HG02642 (cell line): ENCODE results near the gene IFT80.
A peak's percentile ranks its signal among the peaks of the same experiment; 100 is the strongest.

ENCODE experiments used
- ATAC-seq: cut with Tn5 transposase; IDR thresholded peaks from one replicate; pipeline ENCODE4 v1.9.1; 2021; ENCODE audit warnings: mild to moderate bottlenecking; ENCODE audit not compliant: unreplicated experiment, poor library complexity

Gene IFT80

DNA sequence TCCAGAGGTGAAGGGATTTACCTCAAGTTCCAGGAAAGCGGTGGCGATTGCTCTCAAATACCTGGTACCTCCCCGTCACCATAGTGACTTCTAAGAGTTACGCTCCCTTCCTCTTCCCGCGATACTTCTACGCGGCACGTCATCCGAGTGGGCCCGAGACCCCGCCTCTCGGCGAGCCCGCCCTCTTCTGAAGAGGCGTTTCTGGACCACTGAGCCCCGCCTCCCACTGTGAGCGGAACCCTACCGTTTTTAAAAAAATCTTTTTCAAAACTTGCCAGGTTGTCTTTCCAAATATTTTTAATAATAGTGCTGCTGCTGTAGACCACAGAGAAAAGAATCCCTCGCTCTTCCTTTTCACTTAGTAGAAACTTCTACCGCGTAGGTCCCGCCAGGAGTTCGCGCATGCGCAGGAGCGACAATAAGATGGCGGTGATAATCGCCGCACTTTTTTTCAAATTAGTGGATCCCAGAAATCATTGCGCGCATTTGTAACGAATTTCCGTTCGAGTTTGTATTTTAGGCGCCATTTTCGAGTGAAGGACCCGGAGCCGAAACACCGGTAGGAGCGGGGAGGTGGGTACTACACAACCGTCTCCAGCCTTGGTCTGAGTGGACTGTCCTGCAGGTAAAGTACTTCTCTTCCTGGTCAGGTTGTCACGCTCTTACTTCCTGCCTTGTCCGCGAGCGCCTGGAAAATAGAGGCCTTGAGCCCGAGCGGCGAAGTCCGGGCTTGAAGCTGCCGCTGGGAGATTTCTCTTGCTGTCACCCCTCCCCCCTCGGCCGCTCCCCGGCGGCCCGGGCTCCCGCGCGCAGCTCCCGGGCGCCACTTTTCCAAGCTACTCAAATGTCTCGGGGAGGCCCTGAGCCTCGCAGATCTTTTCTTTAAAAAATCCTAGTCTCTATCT lies at the start of gene IFT80, which contains the start of gene SMC4:
Gene IFT80, minus strand, starts transcription at position 101 of the 905 bp plus-strand sequence. CDS start 14,625 bp downstream, outside the sequence.
Gene SMC4, plus strand, starts transcription at position 526 of the 905 bp plus-strand sequence. CDS start 1,177 bp downstream, outside the sequence.
- peak; percentile 93 for ATAC-seq

DNA sequence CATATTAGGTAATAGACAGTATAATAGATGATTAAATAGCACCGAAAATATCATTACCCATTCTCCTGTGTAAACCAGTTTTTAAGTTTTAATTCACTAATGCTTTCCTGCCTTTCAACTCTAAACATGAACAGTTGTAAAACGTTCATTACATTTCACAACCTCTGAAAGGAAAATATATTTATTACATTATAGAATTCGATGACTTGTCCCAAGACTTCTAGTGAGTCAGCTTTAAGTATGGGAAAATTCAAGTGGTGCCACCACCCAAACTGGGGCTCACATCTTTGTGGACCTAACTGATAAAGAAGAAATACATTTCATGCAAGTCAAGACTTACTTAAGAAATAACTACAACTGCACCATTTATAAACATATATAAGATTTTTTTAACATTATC lies 48.5 kb upstream of the IFT80 start:
- no peak for ATAC-seq

DNA sequence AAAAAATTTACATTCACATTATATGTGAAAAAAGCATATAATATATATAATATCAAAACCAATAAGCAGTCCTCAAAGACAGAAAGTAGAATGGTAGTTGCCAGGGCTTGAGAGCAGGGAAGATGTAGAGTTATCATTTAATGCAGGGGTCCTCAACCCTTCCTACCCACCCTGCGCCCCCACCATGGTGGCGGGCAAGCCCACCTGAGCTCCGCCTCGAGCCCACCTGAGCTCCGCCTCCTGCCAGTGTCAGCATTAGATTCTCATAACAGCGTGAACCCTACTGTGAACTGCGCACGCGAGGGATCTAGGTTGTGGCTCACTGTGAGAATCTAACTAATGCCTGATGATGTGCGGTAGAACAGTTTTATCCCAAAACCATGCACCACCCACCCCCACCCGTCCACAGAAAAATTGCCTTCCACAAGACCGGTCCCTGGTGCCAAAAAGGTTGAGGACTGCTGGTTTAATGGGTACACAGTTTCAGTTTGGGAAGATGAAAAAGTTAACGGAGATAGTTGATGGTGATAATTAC lies 47.6 kb upstream of the IFT80 start:
- ATAC-seq: no peak

DNA sequence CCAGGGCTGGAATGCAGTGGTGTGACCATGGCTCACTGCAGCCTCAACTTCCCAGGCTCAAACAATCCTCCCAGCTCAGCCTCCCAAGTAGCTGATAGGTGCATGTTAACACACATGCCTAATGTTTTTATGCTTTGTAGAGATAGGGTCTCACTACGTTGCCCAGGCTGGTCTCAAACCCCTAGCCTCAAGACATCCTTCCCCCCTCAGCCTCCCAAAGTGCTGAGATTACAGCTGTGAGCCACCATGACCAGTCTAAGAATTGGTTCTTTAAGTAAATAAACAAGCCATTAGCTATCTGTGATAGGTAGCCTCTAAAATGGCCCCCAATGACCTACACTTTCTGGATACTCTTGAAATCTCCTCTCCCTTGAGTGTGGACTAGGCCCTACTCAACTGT lies 46.8 kb upstream of the IFT80 start:
- no peak for ATAC-seq

DNA sequence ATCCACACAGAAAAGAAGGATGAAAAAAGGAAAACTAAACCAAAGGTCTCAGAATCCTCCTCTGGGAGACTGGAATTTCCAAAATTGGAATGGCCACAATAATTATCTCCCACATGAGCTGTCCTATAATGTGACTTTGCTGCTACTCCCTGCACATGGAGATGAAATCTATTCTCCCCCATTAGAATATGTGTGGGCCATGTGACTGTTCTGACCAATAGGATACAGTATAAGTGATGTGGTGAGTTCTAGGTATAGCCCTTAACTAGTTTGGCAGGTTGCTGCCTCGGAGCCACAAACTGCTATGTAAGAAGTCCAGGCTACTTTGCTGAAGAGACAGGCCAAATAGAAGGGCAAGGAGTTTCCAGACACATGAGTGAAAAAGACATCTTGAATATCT lies 45.4 kb upstream of the IFT80 start:
- no peak for ATAC-seq

DNA sequence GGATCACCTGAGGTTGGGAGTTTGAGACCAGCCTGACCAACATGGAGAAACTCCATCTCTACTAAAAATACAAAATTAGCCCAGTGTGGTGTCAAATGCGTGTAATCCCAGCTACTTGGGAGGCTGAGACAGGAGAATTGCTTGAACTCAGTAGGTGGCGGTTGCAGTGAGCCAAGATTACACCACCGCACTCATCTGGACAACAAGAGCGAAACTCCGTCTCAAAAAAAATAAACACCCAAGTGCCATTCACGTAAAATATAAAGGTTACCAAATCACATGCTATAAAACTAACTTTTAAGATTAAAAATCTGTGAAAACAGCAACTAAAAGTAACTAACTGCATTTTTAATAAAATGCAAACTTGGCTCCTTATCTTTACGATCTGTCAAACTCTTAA lies 41.7 kb upstream of the IFT80 start:
- ATAC-seq: no peak

DNA sequence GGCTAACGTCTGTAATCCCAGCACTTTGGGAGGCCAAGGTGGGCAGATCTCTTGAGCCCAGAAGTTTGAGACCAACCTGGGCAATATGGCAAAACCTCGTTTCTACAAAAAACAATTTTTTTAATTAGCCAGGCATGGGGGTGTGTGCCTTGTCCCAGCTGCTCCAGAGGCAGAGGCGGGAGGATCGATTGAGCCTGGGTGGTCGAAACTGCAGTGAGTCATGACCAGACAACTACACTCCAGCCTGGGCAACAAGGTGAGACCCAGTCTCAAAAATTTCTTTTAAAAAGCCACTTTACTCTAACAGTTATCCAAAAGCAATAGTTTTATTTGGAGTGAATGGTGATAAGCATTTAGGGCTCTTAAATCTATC lies 38.0 kb upstream of the IFT80 start:
- no peak for ATAC-seq

DNA sequence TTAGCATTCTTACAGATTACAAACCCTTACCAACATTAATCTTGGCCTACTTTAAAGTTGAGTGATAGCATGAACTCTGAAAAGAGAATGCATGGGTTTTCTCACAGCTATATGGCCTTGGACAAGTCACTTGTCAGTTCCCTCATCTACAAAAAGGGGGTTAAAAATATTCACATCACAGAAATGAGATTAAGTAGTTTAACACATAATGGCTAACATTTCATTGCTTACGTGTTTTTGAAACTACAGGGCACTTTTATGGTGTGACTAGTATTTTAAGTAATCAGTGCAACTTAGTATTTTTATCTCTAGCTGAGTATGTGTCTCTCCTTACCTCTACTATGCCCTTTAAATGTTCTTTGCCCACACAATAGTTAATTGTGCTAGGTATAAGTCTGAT lies 36.7 kb upstream of the IFT80 start:
- no peak for ATAC-seq

DNA sequence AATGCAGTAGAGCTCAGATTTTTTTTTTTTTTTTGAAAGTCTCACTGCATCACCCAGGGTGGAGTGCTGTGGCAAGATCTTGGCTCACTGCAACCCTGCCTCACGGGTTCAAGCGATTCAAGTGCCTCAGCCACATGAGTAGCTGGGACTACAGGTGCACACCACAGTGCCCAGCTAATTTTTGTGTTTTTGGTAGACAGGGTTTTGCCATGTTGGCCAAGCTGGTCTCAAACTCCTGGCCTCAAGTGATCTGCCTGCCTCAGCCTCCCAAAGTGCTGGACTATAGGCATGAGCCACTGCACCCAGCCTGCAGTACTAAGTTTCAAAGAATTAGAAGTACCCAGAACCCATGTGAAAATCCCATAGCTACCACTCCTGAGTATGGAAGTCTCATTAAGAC lies 36.1 kb upstream of the IFT80 start:
- no peak for ATAC-seq

DNA sequence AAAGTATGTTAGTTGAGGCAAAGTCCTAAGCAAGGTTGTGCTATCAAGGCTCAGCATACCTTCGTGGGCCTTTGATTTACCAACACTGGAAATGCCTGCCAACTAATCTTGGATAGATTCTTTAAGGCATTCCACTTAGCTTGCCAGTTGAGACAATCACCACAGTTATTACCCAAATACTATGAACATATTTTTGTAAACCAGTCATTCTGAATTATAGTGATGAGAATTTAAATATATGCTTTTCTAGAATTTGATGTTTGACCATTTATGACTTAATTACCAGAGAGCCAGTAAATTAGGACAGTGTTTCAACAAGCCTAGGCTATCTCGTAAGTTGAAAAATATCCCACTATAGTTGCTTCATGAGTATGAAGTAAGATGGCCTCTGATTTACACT lies 35.0 kb upstream of the IFT80 start:
- no peak for ATAC-seq

DNA sequence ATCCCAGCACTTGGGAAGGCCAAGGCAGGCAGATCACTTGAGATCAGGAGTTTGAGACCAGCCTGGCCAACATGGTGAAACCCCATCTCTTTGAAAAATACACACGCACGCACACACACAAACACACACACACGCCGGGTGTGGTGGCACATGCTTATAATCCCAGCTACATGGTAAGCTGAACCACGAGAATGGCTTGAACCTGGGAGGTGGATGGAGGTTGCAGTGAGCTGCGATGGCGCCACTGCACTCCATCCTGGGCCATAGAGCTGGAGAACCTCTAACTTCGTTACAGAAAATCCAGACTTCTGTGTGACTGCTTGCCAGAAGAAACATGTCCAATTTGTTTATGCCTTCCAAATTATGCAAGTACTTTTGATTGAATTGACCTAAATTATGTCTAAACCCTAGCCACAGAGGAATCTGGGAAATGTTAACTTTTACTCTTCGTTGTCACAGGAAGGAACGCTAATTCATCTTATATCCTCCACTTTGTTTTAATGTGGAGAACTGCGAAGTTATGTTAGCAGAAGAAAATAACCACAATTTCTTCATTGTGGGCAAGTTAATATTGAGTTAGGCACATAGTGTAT lies 28.9 kb upstream of the IFT80 start:
- no peak for ATAC-seq

DNA sequence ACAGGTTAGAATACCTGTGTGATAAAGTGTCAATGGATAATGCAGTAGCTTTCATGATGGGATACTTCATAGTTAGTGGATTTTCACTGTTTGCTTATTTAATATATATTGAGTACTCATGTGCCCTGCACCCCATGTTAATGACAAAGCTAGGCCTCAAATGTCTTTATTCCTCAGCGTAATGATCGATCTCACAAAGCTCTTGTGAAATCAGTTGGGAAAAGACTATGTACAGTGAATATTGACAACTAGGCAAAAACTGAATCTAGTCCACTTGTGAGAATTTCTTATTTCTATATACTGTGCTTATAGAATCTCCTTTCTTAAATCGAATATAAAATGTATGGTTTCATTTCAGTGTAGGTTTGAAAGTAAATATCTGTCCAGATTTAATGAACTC lies 18.3 kb upstream of the IFT80 start:
- ATAC-seq: no peak

DNA sequence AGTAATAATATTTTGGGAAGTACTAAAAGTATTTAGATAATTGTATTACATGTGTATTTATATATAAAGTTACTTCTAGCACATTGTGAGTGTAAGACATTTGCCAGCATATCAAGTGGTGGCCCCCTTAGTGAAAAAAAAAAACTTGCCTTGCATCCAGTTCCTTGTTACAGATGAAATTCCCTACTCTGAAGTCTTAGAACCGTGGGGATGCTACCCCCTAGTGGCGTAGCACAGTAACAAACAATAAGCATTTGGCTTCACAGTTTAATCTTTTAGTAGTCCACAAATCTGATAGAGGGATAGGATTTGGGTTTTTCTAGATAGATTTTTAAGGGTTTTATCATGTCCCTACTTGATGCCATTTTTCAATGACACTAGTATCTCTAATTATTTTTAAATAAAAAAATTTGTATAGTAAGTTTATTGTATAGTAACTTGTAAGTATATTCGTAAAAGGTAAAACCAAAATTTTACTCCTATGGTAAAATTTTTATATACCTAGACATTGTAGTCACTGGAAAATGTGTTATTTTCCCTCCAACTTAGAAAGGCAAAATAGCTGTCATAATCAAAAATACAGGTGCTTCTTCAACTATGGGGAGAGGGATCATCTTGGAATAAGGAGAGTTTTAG lies 14.7 kb upstream of the IFT80 start:
- ATAC-seq: peak; percentile 76

DNA sequence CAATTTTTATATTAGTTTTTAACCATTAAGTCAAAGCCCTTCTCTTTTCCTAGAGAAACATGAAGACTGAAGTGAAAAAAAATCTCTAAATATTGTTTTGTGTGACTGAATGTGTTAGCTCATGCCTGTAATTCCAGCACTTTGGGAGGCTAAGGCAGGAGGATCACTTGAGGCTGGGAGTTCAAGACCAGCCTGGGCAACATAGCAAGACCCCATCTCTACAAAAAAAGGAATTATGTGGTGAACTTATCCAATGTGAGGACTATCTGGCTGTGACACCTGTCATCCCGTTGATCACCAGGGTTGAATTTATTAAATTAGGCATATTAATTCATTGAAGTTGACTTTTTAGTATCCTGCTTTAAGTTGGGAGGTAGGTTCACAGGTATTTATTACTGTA lies 13.5 kb upstream of the IFT80 start:
- no peak for ATAC-seq

DNA sequence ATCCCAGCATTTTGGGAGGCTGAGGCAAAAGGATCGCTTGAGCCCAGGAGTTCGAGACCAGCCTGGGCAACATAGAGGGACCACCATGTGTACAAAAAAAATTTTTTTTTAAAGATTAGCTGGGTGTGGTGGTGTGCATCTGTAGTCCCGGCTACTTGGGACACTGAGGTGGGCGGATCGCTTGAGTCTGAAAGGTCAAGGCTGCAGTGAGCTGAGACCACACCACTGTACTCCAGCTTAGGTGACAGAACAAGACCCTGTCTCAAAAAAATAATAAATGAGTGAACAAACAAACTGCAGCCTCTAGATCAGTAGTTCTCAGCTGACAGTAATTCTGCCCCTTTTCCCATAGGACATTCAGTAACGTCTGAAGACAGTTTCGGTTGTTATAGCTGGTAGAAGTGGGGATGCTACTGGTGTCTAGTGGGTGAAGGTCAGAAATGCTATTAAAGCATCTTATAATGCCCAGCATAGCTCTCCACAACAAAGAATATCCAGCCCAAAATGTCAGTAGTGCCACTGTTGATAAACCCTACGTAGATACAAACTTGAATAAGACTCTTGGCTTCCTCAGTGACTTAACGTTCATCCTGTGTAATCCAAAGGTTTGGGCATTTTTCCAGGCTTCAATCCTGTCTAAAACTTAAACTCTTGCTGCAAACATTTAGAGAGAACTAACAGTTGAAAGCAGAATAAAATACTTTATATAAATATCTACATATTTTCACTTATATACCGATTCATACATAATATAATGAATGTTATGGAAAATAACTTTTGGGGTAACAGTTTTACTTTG lies 11.0 kb upstream of the IFT80 start:
- no peak for ATAC-seq

DNA sequence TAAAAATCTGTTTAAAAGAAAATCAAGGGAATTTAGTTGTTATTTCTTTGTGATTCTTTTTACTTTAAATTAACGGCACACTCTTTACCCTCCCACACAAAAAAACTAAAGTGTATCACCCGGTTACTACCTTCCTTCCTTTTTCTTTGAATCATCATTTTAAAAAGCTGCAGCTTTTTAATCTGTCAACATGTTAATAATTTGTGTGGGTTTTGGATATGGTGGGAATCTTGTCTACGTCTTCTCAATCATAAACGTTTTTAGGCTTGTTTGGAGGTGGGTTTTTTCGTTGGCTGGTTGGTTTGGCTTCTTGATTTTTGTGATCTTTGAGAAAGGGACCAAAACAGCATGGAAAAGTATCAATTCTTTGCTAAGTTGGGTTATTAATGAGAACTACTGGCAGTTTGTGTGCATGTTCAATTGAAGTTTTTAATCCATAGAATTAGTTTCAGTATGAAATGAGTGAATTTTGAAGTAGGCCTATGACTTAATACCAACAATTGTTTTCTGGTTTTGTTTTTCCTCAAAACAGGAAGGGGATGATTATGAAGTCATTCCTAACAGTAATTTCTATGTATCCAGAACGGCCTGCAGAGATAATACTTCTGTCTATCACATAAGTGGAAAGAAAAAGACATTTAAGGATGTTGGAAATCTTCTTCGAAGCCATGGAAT lies 4.9 kb upstream of the IFT80 start:
- ATAC-seq: no peak

DNA sequence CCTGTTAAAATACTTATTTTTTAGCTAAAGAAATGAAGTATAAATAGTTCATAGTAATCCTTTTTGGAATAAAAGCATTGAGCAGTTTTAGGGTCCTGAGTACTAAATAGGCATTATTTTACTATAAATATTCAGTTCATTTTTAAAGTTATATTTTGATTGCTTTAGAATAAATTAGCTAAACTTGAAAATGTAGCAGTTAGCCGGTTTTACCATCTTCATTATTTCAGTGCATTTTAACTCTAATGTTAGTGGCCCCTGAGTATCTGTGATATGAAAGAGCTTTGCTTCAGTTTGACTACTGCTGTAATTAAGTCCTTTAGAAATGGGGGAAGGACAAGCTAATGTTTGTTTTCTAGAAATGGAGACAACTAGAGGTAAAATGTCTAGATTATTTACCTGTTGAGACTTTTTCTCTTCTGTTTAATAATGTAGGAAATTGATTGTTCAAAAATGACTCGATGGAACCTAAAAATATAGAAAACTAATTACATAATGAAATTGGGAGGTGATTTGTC lies 4.1 kb upstream of the IFT80 start:
- no peak for ATAC-seq

DNA sequence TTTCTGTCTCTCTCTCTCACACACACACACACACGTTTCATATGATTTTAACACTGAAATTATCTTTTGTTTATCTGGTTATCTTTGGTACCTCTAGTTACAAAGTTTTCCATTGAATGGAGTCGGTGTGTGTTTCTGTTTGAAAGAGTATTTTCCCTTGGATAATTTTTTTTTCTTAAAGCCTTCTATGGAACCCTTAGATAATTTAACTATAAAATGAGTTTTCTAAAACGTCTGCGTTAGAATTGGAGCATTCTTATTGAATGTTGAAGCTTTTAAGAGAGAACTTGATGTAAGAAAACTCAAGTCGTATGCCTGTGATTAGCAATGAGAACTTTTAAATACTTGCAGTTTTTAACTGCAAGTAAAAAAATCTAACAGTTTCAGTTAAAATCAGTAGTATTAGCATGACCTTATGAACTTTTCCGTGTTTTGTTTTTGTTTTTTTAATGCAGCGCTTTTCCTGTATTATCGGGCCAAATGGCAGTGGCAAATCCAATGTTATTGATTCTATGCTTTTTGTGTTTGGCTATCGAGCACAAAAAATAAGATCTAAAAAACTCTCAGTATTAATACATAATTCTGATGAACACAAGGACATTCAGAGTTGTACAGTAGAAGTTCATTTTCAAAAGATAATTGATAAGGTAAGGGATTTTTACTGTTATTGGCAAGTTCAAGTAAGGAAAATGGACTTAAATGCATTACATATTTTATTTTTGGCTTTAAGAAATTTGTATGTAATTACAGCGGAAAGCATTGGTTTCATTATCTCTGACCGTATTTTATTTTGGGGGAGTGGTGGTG lies 3.4 kb upstream of the IFT80 start:
- ATAC-seq: no peak
